ENCODE data around the gene ATP1A4. TPM values are rescaled to one million over a fixed set of nuclear protein-coding genes. Genes with fewer than 3 reads are reported as not detected.

ATP1A4 gene
- total and polyA plus RNA-seq, 10 of the 15 experiments (the other 5 are each of a cell fraction or from before 2014, with no cell fraction given): 0.31 to 1.0 (median 0.54) TPM

GRCh38 chr1:160107512-160107911 lies 43.9 kb upstream of the ATP1A4 start:
- Histone ChIP-seq H3K4me3 (no peak overlapping the region), H3K27ac (ENCODE audit: control insufficient read depth, insufficient read depth) (no peak overlapping the region), H3K36me3 (ENCODE audit: control insufficient read depth in 2 of 2, insufficient read depth in 2 of 2, low read length in 1 of 2) (no peaks in the 10 kb centered on the region; a peak in 1 of 4 replicates), H2AFZ (ENCODE audit: control insufficient read depth, low read depth, low read length) (no peak overlapping the region), H4K20me1 (ENCODE audit: control insufficient read depth, insufficient read depth) (no peaks in the 10 kb centered on the region), H3K9ac (ENCODE audit: control insufficient read depth, insufficient read depth, low read length) (no peak overlapping the region), H3K4me2 (ENCODE audit: control insufficient read depth, insufficient read depth) (no peak overlapping the region), H3K27me3 (replicated peaks in 1 of 2; ENCODE audit: control insufficient read depth in 2 of 2, insufficient read depth in 2 of 2, low read length in 1 of 2) (no peaks in the 10 kb centered on the region; a peak in 1 of 4 replicates), H3K9me3 (replicated peaks; ENCODE audit: control insufficient read depth, insufficient read depth, low read length) (no peaks in the 10 kb centered on the region), H3K4me1 (ENCODE audit: control insufficient read depth, insufficient read depth, low read length) (no peaks in the 10 kb centered on the region), H3K79me2 (ENCODE audit: control insufficient read depth, insufficient read depth, low read length) (no peaks in the 10 kb centered on the region)
- in situ Hi-C loops (cut with MboI): no loop called here
- ATAC-seq: no peak
- no TSS peak for BruUV-seq (replicated peaks)
- DNase-seq (ENCODE audit: low read depth, low spot score): no peak
- intact Hi-C loops (cut with micrococcal nuclease; ENCODE audit: unreplicated experiment): no loop called here
- TF ChIP-seq ZNF24 (IDR thresholded peaks at IDR 0.05) (no peak), MXI1 (IDR thresholded peaks at IDR 0.05; ENCODE audit: low read depth, low read length) (no peak), NR2C1 (IDR thresholded peaks at IDR 0.05) (no peak), ETV6 (conservative IDR thresholded peaks at IDR 0.05 in 1 of 2, IDR thresholded peaks at IDR 0.05 in 1 of 2; ENCODE audit: borderline replicate concordance in 1 of 2, low read depth in 1 of 2) (no peak), ZZZ3 (IDR thresholded peaks at IDR 0.05; ENCODE audit: control insufficient read depth, insufficient read length, low read depth) (no peak), MTA3 (IDR thresholded peaks at IDR 0.05; ENCODE audit: borderline replicate concordance, low read length) (no peak), CHD1 (IDR thresholded peaks at IDR 0.05; ENCODE audit: low read depth, low read length) (no peak), CBX3 (IDR thresholded peaks at IDR 0.05; ENCODE audit: borderline replicate concordance, low read depth) (no peak), MEF2A (IDR thresholded peaks at IDR 0.05; ENCODE audit: insufficient read depth, low read depth, low read length) (no peak), EED (IDR thresholded peaks at IDR 0.05; ENCODE audit: low read depth) (no peak), RUNX3 (IDR thresholded peaks at IDR 0.05; ENCODE audit: low read length) (no peak), EGR1 (IDR thresholded peaks at IDR 0.05; ENCODE audit: borderline replicate concordance in 1 of 2, low read depth in 2 of 2, low read length in 2 of 2) (no peak), PBX3 (IDR thresholded peaks at IDR 0.05; ENCODE audit: insufficient replicate concordance, low read depth, low read length) (no peak), FOXK2 (IDR thresholded peaks at IDR 0.05) (no peak)
- TF ChIP-seq, protein P1, sequence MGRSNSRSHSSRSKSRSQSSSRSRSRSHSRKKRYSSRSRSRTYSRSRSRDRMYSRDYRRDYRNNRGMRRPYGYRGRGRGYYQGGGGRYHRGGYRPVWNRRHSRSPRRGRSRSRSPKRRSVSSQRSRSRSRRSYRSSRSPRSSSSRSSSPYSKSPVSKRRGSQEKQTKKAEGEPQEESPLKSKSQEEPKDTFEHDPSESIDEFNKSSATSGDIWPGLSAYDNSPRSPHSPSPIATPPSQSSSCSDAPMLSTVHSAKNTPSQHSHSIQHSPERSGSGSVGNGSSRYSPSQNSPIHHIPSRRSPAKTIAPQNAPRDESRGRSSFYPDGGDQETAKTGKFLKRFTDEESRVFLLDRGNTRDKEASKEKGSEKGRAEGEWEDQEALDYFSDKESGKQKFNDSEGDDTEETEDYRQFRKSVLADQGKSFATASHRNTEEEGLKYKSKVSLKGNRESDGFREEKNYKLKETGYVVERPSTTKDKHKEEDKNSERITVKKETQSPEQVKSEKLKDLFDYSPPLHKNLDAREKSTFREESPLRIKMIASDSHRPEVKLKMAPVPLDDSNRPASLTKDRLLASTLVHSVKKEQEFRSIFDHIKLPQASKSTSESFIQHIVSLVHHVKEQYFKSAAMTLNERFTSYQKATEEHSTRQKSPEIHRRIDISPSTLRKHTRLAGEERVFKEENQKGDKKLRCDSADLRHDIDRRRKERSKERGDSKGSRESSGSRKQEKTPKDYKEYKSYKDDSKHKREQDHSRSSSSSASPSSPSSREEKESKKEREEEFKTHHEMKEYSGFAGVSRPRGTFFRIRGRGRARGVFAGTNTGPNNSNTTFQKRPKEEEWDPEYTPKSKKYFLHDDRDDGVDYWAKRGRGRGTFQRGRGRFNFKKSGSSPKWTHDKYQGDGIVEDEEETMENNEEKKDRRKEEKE (IDR thresholded peaks at IDR 0.05): no peak
- POLR2A ChIA-PET: no interaction called here
- FAIRE-seq: no peak
- SMC1A ChIA-PET (ENCODE audit: uncharacterized antibody, unreplicated experiment): interaction anchor here (1.2 to 2.7 kb wide), 3 partner anchors 12 to 269 kb away, joined by 3 to 19 read pairs (median 5); no protein-coding TSS in a partner anchor
- CTCF ChIA-PET: interaction anchor here (2.7 to 11.6 kb wide), 3 partner anchors 9 to 184 kb away, joined by 11 to 189 read pairs (median 15); partner anchors contain the start of gene IGSF8
- RAD21 ChIA-PET (ENCODE audit: unreplicated experiment): interaction anchor here (0.9 to 1.2 kb wide), 2 partner anchors 61 to 147 kb away, joined by 3 read pairs; no protein-coding TSS in a partner anchor
- 50% methylated on average over 1 of the region's 1 CpG for WGBS (ENCODE audit: insufficient coverage, insufficient replicate concordance, low lambda C conversion rate, missing lambda C conversion rate)
